Measurements from ENCODE around the gene SEPTIN8. TPM values are rescaled to one million over a fixed set of nuclear protein-coding genes. Genes with fewer than 3 reads are reported as not detected.

The SEPTIN8 gene
- polyA plus RNA-seq, 1 donor (not counting 4 experiments of a cell fraction or from before 2014, with no cell fraction given) = 46.4 TPM

DNA sequence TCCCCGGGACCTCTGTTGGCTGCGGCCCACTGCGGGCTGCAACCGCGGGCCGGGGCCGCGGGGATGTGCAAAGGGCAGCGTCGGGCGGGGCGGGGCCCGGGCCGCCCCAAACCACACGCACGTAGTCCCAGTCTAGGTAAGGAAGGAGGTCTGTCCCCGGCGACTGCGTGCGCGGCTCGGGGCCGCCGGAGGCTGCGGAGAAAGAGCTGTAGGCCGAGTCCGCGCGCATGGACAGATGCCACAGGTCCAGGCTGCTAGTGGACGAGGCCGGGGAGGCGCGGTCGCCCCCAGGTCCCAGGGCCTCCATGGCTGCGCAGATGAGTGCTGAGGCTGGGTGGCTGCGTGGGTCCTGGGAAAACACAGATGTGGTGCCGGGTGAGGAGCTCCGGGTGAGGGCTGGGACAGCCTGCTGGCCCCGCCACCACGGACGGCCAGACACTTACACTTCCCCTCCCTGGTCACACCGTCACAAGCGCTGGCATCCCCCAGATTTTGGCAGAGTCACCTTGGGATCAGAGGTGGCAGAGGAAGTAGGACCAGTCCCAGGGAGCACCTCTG is 48.9 kb upstream of the SEPTIN8 start:
- Histone ChIP-seq H3K9me1 (ENCODE audit: control insufficient read depth, extremely low read depth, insufficient read depth, low read length) (no peaks in the 10 kb centered on the region), H3K4me2 (ENCODE audit: control insufficient read depth, extremely low read depth, insufficient read depth, low read depth, low read length) (peak overlapping the region; percentile 32), H3K4me1 (ENCODE audit: control insufficient read depth, extremely low read depth, insufficient read depth, low read length) (no peaks in the 10 kb centered on the region), H3K9me3 (ENCODE audit: control insufficient read depth, low read depth, low read length) (no peaks in the 10 kb centered on the region), H3K9ac (ENCODE audit: control insufficient read depth, extremely low read depth, insufficient read depth, low read length) (no peak overlapping the region), H3K27ac (ENCODE audit: control insufficient read depth, insufficient read depth, low read length) (no peak overlapping the region), H2AFZ (ENCODE audit: control insufficient read depth, low read length) (no peak overlapping the region), H3K27me3 (ENCODE audit: control insufficient read depth, extremely low read depth, insufficient read depth, low read length) (peaks cover 24% of the 10 kb centered on the region), H4K20me1 (ENCODE audit: control insufficient read depth, extremely low read depth, insufficient read depth, low read length) (no peaks in the 10 kb centered on the region), H3K4me3 (ENCODE audit: control insufficient read depth in 2 of 3, extremely low read depth in 1 of 3, insufficient read depth in 2 of 3, low read depth in 1 of 3, low read length in 3 of 3) (no peak overlapping the region), H3K79me2 (ENCODE audit: control insufficient read depth, insufficient read depth, low read length) (no peaks in the 10 kb centered on the region), H3K36me3 (ENCODE audit: control insufficient read depth in 2 of 2, extremely low read depth in 1 of 2, insufficient read depth in 2 of 2, low read length in 2 of 2) (no peaks in the 10 kb centered on the region)
- dilution Hi-C loops (cut with MboI; ENCODE audit: extremely low pct_ligation_motif_present, low sequenced_read_pairs) = no loop called here
- no peak for DNase-seq (ENCODE audit: low read depth, low spot score)
- TF ChIP-seq EZH2 (IDR thresholded peaks at IDR 0.05; ENCODE audit: low read length) = peak; percentile 30
- TF ChIP-seq, protein P1, sequence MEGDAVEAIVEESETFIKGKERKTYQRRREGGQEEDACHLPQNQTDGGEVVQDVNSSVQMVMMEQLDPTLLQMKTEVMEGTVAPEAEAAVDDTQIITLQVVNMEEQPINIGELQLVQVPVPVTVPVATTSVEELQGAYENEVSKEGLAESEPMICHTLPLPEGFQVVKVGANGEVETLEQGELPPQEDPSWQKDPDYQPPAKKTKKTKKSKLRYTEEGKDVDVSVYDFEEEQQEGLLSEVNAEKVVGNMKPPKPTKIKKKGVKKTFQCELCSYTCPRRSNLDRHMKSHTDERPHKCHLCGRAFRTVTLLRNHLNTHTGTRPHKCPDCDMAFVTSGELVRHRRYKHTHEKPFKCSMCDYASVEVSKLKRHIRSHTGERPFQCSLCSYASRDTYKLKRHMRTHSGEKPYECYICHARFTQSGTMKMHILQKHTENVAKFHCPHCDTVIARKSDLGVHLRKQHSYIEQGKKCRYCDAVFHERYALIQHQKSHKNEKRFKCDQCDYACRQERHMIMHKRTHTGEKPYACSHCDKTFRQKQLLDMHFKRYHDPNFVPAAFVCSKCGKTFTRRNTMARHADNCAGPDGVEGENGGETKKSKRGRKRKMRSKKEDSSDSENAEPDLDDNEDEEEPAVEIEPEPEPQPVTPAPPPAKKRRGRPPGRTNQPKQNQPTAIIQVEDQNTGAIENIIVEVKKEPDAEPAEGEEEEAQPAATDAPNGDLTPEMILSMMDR (optimal IDR thresholded peaks at IDR 0.05 in 1 of 3, IDR thresholded peaks at IDR 0.05 in 1 of 3, conservative IDR thresholded peaks at IDR 0.05 in 1 of 3; ENCODE audit: extremely low read depth in 1 of 3, insufficient read depth in 2 of 3, low read length in 3 of 3) = no peak
- FAIRE-seq = no peak

DNA sequence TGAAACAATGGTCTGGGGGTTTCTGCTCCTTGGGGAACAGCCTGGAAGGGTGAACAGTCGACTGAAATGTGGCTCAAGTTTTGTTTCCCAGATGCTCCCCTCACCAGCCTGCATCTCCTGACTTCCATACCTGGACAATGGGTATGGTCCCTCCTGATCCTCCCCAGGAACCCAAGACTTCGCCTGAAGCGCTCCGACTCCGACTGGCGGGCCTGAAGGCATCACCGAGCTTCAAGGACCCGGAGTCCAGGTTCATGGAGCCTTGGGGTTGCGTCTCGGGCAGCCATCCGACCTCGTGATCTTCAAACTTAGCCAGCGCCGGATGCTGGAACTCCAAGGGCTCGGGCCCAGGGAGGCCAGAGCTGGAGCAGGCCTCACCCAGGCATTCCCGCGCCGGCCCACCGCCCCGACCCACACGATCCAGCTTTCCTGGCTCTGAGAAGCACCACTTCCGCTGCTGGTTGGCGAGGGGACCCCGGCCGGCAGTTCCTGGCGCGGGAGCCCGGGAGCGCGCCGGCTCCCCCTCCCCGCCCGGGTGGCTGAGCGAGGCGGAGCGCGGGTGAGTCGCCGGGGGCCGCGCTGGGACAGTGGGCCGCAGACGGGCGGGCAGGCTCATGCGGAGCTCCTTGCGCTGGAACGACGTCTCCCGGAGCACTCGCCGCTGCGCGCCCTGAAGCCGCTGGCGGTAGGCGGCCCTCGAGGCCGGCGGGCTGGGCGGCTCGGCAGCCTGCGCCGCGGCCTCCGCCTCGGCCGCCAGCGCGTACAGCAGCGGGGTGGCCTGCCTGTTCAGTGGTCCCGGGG is 48.2 kb upstream of the SEPTIN8 start:
- no peaks in the 10 kb centered on the region for H3K4me1 ChIP-seq (ENCODE audit: control insufficient read depth, extremely low read depth, insufficient read depth, low read length)
- no peaks in the 10 kb centered on the region for H3K9me1 ChIP-seq (ENCODE audit: control insufficient read depth, extremely low read depth, insufficient read depth, low read length)
- H3K9ac ChIP-seq (ENCODE audit: control insufficient read depth, extremely low read depth, insufficient read depth, low read length) = no peak overlapping the region
- DNase-seq (ENCODE audit: low read depth, low spot score) (no peak), FAIRE-seq (no peak)
- peak overlapping the region; percentile 32 for H3K4me2 ChIP-seq (ENCODE audit: control insufficient read depth, extremely low read depth, insufficient read depth, low read depth, low read length)
- H3K36me3 ChIP-seq (ENCODE audit: control insufficient read depth in 2 of 2, extremely low read depth in 1 of 2, insufficient read depth in 2 of 2, low read length in 2 of 2) = no peaks in the 10 kb centered on the region
- H3K27me3 ChIP-seq (ENCODE audit: control insufficient read depth, extremely low read depth, insufficient read depth, low read length) = peaks cover 24% of the 10 kb centered on the region
- no peak overlapping the region for H3K4me3 ChIP-seq (ENCODE audit: control insufficient read depth in 2 of 3, extremely low read depth in 1 of 3, insufficient read depth in 2 of 3, low read depth in 1 of 3, low read length in 3 of 3)
- H3K79me2 ChIP-seq (ENCODE audit: control insufficient read depth, insufficient read depth, low read length) = no peaks in the 10 kb centered on the region
- TF ChIP-seq, protein P1 (optimal IDR thresholded peaks at IDR 0.05 in 1 of 3, IDR thresholded peaks at IDR 0.05 in 1 of 3, conservative IDR thresholded peaks at IDR 0.05 in 1 of 3; ENCODE audit: extremely low read depth in 1 of 3, insufficient read depth in 2 of 3, low read length in 3 of 3) = no peak
- peak; percentile 36 for TF ChIP-seq EZH2 (IDR thresholded peaks at IDR 0.05; ENCODE audit: low read length)
- no peaks in the 10 kb centered on the region for H3K9me3 ChIP-seq (ENCODE audit: control insufficient read depth, low read depth, low read length)
- dilution Hi-C loops (cut with MboI; ENCODE audit: extremely low pct_ligation_motif_present, low sequenced_read_pairs) = no loop called here
- H2AFZ ChIP-seq (ENCODE audit: control insufficient read depth, low read length) = no peak overlapping the region
- no peak overlapping the region for H3K27ac ChIP-seq (ENCODE audit: control insufficient read depth, insufficient read depth, low read length)
- no peaks in the 10 kb centered on the region for H4K20me1 ChIP-seq (ENCODE audit: control insufficient read depth, extremely low read depth, insufficient read depth, low read length)
